A549 treated with dexamethasone at 1 μM for 4 hours (cell line): ENCODE measurements around the gene GTPBP3. TPM values are rescaled to one million over a fixed set of nuclear protein-coding genes. Genes with fewer than 3 reads are reported as not detected.

Source experiments
- total RNA-seq: library from RNA; stranded (reverse); fragments of 200-300 nt; extraction: Qiagen RNA extraction; gene quantifications from 5 replicates; pipeline ENCODE4 v1.2.3, GENCODE V29; 2022

Gene GTPBP3, protein sequence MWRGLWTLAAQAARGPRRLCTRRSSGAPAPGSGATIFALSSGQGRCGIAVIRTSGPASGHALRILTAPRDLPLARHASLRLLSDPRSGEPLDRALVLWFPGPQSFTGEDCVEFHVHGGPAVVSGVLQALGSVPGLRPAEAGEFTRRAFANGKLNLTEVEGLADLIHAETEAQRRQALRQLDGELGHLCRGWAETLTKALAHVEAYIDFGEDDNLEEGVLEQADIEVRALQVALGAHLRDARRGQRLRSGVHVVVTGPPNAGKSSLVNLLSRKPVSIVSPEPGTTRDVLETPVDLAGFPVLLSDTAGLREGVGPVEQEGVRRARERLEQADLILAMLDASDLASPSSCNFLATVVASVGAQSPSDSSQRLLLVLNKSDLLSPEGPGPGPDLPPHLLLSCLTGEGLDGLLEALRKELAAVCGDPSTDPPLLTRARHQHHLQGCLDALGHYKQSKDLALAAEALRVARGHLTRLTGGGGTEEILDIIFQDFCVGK
- total RNA-seq = 10.5 to 21.0 TPM (median 19.6 TPM) in 5 replicates

DNA sequence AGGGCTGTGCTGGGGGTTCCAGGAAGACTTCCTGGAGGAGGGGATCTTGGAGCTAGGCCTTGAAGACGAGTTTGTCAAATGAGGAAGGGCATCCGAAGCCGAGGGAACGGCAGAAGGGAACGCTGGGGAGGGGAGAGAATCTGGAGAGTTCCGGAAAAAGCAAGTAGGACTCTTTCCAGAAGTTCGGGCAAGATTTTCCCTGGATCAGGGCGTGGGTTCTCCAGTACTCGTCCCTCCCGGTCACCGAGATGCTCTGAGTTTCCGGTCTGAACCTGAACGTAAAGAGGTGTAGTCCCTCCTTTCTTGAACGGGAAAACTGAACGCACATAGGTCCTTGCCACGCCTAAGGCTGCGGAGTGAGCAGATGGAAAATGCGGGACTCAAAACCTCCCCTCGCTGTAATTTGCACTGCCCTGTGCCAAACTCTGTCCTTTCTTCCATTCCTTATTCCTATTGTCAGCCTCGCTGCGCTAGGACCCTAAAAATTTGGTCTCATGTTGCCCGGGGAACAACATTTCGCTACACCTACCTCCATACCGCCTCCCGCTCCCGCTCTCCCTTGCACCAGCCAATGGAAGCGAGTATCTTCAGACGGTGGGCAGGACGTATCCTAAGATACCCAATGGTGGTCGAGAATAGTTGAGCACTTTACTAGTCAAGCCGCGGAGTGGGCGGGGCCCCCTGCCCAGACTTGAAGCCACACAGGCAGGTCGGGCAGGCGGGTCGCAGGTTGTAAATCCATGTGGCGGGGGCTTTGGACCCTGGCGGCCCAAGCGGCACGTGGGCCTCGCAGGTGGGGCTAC, at the start of gene GTPBP3:
Gene GTPBP3 (plus strand): TSS at position 682 of the 803 bp plus-strand sequence. CDS start 59 bp downstream, at position 741.

GRCh38 chr19:17303167-17303939, 34.0 kb upstream of the GTPBP3 start, which contains the start of gene ABHD8:
Gene ABHD8 (minus strand): TSS chr19:17303425. CDS start chr19:17301616, 1,809 bp downstream.

DNA sequence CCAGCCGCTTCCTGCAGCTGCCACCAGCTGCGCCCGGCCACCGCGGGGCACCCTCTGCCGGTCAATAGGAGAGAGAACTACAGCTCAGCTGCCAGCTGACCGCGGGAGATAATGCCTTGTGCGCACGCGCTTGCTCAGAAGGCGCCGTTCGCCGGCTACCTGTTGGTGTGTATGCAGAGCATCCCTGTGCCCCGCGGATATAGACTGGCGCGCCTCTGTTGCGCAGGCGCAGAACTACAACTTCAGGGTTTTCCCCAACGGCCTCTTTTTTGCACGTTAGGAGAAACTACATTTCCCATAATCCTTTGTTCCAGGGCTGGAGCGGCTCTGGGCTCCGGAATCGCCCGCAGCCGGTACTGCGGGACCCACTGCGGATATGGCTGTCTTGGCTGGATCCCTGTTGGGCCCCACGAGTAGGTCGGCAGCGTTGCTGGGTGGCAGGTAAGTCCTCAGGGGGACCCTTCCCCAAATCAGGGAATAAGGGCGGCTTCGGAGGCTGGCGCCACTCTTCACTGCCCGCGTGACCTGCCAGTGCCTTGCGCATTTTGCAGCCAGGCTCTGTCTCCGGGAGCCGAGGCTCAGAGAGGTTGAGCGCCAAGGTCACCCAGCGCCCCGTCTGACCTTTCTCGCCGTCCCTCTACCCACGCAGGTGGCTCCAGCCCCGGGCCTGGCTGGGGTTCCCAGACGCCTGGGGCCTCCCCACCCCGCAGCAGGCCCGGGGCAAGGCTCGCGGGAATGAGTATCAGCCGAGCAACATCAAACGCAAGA, 31.7 kb upstream of the GTPBP3 start, which contains the start of gene MRPL34:
Gene MRPL34 (plus strand): TSS at position 356 of the 768 bp plus-strand sequence. CDS start 21 bp downstream, at position 377.

GRCh38 chr19:17309198-17309964, 28.0 kb upstream of the GTPBP3 start, which contains the start of gene DDA1:
Gene DDA1 (plus strand): TSS chr19:17309563. CDS start chr19:17309655, 92 bp downstream.

DNA sequence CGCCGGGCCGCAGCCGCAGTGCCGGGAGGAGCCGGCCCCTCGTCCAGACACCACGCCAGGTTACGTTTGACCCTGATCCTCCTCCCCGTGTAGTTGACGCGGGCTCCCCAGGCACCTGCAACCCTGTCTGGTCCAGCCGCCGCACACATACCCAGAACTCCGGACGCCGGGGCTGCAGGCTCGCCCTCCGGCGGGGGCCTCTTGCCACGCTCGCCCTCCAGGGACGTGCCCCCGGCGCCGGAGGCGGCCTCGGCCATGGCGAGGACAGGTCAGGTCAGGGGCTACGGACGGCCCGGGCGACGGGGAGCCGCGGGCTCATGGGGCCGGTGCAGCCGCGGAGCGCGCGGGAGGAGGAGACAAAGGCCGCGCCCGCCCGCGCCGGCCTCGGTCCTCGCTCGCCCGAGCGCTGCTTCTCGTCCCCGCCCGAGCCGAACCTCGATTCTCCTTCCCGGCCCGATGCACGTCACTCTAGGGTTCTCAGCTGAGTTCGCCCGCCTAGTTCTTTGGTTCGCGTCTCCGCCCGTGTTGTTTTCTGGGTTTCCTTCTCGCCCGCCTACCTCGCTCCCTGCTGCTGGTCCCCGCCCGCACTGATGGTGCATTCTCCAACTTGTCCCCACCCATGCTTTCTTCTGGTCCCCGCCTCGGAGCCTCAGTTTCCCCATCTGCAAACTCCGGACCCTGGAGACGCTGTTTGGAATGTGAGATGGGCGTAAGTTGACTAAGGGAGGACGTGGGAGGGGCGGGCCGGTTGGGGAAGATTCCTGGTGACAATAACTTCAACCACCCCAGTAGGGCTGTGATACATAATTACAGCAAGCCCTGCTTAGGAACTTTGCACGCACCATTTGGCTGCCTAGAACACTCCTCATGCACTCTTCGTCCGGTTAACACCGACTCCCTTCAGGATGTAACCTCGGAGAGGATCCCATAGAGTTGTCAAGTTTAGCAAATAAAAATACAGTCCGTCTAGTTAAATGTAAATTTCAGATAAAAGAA, 2.6 kb upstream of the GTPBP3 start, which contains the start of gene ANO8:
Gene ANO8 (minus strand): TSS at position 442 of the 996 bp plus-strand sequence. CDS start 185 bp downstream, at position 257.

GRCh38 chr19:17376935-17377600, 39.7 kb downstream of the GTPBP3 start, which contains the start of gene PLVAP:
Gene PLVAP (minus strand): TSS chr19:17377342. CDS start chr19:17377288, 54 bp downstream.

Other genes with a start within 250 kb of the GTPBP3 start
- 13.2 to 15.5 TPM (median 13.9 TPM) in 5 replicates for gene USE1, start 122.2 kb upstream of the GTPBP3 start, total RNA-seq
- gene OCEL1, start 111.3 kb upstream of the GTPBP3 start, total RNA-seq = 9.7 to 13.9 TPM (median 12.9 TPM) in 5 replicates
- gene NR2F6, start 91.6 kb upstream of the GTPBP3 start, total RNA-seq = 30.3 to 57.3 TPM (median 52.6 TPM) in 5 replicates
- gene USHBP1, start 72.8 kb upstream of the GTPBP3 start, total RNA-seq = 0.07 TPM in 1 of 5 replicates, not detected in the others
- gene BABAM1, start 70.1 kb upstream of the GTPBP3 start, total RNA-seq = 56.1 to 65.2 TPM (median 63.2 TPM) in 5 replicates
- gene ANKLE1, start 55.7 kb upstream of the GTPBP3 start, total RNA-seq = 0.24 to 0.46 TPM (median 0.36 TPM) in 5 replicates
- gene ABHD8, start 34.1 kb upstream of the GTPBP3 start, total RNA-seq = 1.7 to 3.0 TPM (median 2.5 TPM) in 5 replicates
- 58.9 to 95.1 TPM (median 90.6 TPM) in 5 replicates for gene MRPL34, start 31.7 kb upstream of the GTPBP3 start, total RNA-seq
- gene DDA1, start 28.0 kb upstream of the GTPBP3 start, total RNA-seq = 45.8 to 66.0 TPM (median 55.4 TPM) in 5 replicates
- 1.4 to 3.3 TPM (median 2.8 TPM) in 5 replicates for gene ANO8, start 2.7 kb upstream of the GTPBP3 start, total RNA-seq
- not detected in 5 replicates for gene PLVAP, start 39.8 kb downstream of the GTPBP3 start, total RNA-seq
- gene CCDC194, start 56.6 kb downstream of the GTPBP3 start, total RNA-seq = not detected in 5 replicates
- 0.12 to 0.21 TPM (median 0.17 TPM) in 3 of 5 replicates, not detected in the others for gene BST2, start 68.1 kb downstream of the GTPBP3 start, total RNA-seq
- gene MVB12A, start 82.5 kb downstream of the GTPBP3 start, total RNA-seq = 23.5 to 41.4 TPM (median 37.8 TPM) in 5 replicates
- 0.28 to 0.70 TPM (median 0.60 TPM) in 5 replicates for gene TMEM221, start 111.1 kb downstream of the GTPBP3 start, total RNA-seq
- gene NXNL1, start 123.4 kb downstream of the GTPBP3 start, total RNA-seq = not detected in 5 replicates
- gene SLC27A1, start 133.0 kb downstream of the GTPBP3 start, total RNA-seq = 1.9 to 3.1 TPM (median 2.7 TPM) in 5 replicates
- 48.3 to 80.1 TPM (median 73.2 TPM) in 5 replicates for gene PGLS, start 174.1 kb downstream of the GTPBP3 start, total RNA-seq
- gene COLGALT1, start 218.1 kb downstream of the GTPBP3 start, total RNA-seq = 49.4 to 79.4 TPM (median 78.3 TPM) in 5 replicates